NCI-H526 treated with DMSO at 0.1 percent for 48 hours (cell line): Measurements from ENCODE around the gene SUFU.
"Not testable (repeated sequence)": the region's sequence is repeated elsewhere in the genome, so short reads cannot be mapped to it uniquely, and the experiment has no call there.

Experiments used
- DNase-seq: peaks from one replicate; lab custom pipeline; 2025; lab: John Stamatoyannopoulos, UW

The SUFU gene

GRCh38 chr10:102503264-102504178, at the start of gene SUFU:
TSS of gene SUFU (plus strand) at chr10:102503972. CDS start at chr10:102504153, 181 bp downstream.
- DNase-seq, result peak; percentile 82

- DNase-seq, result not testable (repeated sequence)
Measured at GRCh38 chr10:102454662-102455487, 48.9 kb upstream of the SUFU start.

GRCh38 chr10:102455893-102456471, 47.8 kb upstream of the SUFU start:
- no peak for DNase-seq

- no peak for DNase-seq
Measured at GRCh38 chr10:102457591-102458150, 46.1 kb upstream of the SUFU start.

- DNase-seq, result no peak
Measured at GRCh38 chr10:102458656-102459055, 45.1 kb upstream of the SUFU start.

GRCh38 chr10:102460836-102461186, 43.0 kb upstream of the SUFU start:
- no peak for DNase-seq

GRCh38 chr10:102461187-102462054, 42.4 kb upstream of the SUFU start:
- DNase-seq, result peak; percentile 64

- DNase-seq, result no peak
Measured at GRCh38 chr10:102462512-102463054, 41.2 kb upstream of the SUFU start.

GRCh38 chr10:102463983-102464382, 39.8 kb upstream of the SUFU start:
- DNase-seq, result no peak

GRCh38 chr10:102465466-102465865, 38.3 kb upstream of the SUFU start:
- DNase-seq, result no peak

- no peak for DNase-seq
Measured at GRCh38 chr10:102467318-102467717, 36.5 kb upstream of the SUFU start.

- DNase-seq, result no peak
Measured at GRCh38 chr10:102467971-102468438, 35.8 kb upstream of the SUFU start.

GRCh38 chr10:102468683-102469082, 35.1 kb upstream of the SUFU start:
- DNase-seq, result no peak

GRCh38 chr10:102470579-102471546, 32.9 kb upstream of the SUFU start:
- no peak for DNase-seq

- no peak for DNase-seq
Measured at GRCh38 chr10:102473445-102474331, 30.1 kb upstream of the SUFU start.

GRCh38 chr10:102475451-102476040, 28.2 kb upstream of the SUFU start:
- DNase-seq, result no peak

- DNase-seq, result no peak
Measured at GRCh38 chr10:102476466-102477141, 27.2 kb upstream of the SUFU start.

GRCh38 chr10:102479651-102480050, 24.1 kb upstream of the SUFU start:
- no peak for DNase-seq
